BE2C (cell line): Measurements from ENCODE around the gene ANKS3.

Experiments used
- DNase-seq: peaks from one replicate; pipeline ENCODE4 v3.0.0-alpha.2; 2020
- H3K27me3 ChIP-seq: fragments of 250-450 bp; sonication (Bioruptor Pico); 2 replicates; pipeline ENCODE4 v1.5.1; 2020; ENCODE audit warnings: mild to moderate bottlenecking
- H3K36me3 ChIP-seq: fragments of 250-450 bp; sonication (Bioruptor Pico); 2 replicates; pipeline ENCODE4 v1.5.1; 2020; ENCODE audit warnings: mild to moderate bottlenecking
- H3K4me1 ChIP-seq: fragments of 250-450 bp; sonication (Bioruptor Pico); 2 replicates; pipeline ENCODE4 v1.5.1; 2020
- H3K4me3 ChIP-seq: 2 replicates; pipeline ENCODE4 v1.5.1; 2011; ENCODE audit warnings: low read depth, low read length
- H3K9me3 ChIP-seq: fragments of 250-450 bp; sonication (Bioruptor Pico); 2 replicates; pipeline ENCODE4 v1.5.1; 2020
- TF ChIP-seq, protein P1 (sequence below): IDR thresholded peaks from 2 replicates; pipeline ENCODE4 v1.5.1; 2012; ENCODE audit warnings: mild to moderate bottlenecking, low read depth, low read length

ANKS3 gene

DNA sequence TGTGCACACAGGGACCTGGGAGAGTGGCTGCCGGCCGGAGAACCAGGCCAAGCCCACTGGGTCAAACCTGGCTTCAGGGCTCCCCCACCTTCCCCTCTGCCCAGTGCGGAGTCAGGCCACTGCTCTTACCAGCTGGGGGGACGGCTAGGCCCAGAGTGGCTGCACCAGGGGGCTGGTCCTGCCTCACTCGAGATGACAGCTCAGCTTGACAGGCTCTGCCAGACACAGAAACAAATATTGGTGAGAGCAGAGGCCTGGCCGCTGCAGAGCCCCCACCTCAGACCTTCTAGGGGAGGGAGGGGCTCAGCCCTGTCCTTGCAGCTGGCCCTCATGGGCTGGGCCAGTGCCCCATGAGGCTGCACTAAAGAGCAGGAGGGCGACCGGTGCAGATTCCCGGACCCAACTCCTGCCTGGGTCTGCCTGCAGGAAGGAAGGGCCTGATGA, 36.2 kb downstream of the ANKS3 start:
- no peak for DNase-seq
- Histone ChIP-seq H3K36me3 (peaks cover 60% of the 10 kb centered on the region), H3K4me3 (no peak overlapping the region), H3K9me3 (no peaks in the 10 kb centered on the region), H3K4me1 (no peaks in the 10 kb centered on the region; the same call in 1 of the 2 replicates), H3K27me3 (no peaks in the 10 kb centered on the region)
- TF ChIP-seq, protein P1, sequence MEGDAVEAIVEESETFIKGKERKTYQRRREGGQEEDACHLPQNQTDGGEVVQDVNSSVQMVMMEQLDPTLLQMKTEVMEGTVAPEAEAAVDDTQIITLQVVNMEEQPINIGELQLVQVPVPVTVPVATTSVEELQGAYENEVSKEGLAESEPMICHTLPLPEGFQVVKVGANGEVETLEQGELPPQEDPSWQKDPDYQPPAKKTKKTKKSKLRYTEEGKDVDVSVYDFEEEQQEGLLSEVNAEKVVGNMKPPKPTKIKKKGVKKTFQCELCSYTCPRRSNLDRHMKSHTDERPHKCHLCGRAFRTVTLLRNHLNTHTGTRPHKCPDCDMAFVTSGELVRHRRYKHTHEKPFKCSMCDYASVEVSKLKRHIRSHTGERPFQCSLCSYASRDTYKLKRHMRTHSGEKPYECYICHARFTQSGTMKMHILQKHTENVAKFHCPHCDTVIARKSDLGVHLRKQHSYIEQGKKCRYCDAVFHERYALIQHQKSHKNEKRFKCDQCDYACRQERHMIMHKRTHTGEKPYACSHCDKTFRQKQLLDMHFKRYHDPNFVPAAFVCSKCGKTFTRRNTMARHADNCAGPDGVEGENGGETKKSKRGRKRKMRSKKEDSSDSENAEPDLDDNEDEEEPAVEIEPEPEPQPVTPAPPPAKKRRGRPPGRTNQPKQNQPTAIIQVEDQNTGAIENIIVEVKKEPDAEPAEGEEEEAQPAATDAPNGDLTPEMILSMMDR, result no peak

DNA sequence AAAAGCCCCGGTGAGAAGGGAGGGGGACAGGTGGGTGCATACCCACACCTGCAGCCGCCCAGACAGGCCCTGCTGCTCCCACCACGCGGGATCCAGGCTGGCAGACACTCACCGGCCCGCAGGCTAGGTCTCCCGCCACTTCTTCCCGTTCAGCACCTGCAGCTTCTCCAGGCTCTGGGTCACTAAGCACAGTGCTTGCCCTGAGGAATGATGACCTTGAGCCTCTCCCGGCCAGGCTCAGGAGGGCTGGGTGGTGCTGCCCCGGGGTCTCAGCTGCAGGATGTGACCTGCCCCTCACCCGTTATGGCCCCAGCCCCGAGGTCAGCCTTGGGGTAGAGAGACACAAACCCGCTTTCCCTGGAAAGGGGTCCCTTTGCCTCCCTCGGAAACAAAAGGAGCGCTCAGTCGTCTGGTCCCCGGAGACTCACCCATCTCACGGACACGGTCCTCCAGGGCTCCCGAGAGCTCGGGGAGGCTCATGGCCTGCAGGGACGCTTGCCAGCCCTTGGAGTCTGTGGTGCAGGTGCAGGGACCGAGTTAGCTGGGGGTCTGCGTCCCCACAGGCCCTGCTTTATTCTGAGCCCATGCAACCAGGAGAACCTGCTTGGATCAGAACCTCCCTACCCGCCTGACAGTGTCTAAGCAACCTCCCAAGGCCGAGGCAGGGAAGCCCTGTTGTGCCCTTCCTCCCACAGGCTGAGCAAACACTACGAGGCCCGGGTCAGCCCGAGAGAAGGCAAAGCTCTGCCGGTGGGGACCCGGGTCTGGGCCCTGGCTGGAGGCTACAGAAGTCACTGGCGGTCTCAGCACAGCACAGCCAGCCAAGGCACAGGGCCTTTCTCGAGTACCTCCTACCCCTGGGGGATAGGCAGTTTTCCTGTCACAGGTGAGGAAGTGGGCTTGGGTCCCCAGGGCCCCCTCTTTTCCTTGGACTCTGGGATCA, 36.9 kb downstream of the ANKS3 start:
- Histone ChIP-seq H3K4me1 (no peaks in the 10 kb centered on the region; the same call in 1 of the 2 replicates), H3K36me3 (peaks cover 56% of the 10 kb centered on the region), H3K4me3 (no peak overlapping the region), H3K27me3 (no peaks in the 10 kb centered on the region), H3K9me3 (no peaks in the 10 kb centered on the region)
- TF ChIP-seq, protein P1, result no peak
- peak; percentile 22 for DNase-seq

DNA sequence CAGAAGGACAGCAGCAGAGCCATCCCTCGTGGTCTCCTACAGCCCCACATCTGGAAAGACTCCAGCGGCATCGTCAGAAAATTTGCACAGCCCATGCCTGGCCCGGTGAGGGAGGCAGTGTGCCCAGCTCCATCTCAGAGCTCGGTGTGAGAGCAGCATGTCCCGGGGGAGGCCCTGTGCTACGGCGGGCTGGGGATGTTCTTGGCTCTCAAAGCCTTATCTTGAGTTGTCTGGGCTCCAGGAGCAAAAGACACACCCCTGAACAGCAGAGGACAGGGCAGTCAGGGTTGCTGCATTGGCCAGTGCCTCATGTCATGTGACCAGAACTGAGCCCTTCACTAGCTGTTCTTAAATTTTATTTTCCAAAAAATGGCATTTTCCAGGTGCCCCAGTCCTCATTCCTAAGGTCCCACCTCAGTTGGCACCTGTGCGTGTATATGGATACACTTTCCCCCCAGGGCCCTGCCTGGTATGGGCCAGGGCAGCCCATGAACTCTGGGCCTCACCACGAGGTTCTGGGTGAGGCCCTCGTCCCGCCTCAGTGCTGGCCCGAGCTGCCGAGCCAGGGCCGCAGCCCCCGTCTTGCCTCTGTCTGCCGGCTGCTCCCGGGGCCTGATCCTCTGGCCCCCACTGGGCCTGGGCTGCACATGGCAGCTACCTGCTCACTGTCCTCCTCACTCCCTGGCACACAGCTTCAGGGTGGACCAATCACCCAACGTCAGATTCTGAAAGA, 37.7 kb downstream of the ANKS3 start:
- peaks cover 50% of the 10 kb centered on the region for H3K36me3 ChIP-seq
- H3K4me3 ChIP-seq, result no peak overlapping the region
- H3K4me1 ChIP-seq, result no peaks in the 10 kb centered on the region; the same call in 1 of the 2 replicates
- no peaks in the 10 kb centered on the region for H3K9me3 ChIP-seq
- DNase-seq, result peak; percentile 32
- TF ChIP-seq, protein P1, result no peak
- no peaks in the 10 kb centered on the region for H3K27me3 ChIP-seq

DNA sequence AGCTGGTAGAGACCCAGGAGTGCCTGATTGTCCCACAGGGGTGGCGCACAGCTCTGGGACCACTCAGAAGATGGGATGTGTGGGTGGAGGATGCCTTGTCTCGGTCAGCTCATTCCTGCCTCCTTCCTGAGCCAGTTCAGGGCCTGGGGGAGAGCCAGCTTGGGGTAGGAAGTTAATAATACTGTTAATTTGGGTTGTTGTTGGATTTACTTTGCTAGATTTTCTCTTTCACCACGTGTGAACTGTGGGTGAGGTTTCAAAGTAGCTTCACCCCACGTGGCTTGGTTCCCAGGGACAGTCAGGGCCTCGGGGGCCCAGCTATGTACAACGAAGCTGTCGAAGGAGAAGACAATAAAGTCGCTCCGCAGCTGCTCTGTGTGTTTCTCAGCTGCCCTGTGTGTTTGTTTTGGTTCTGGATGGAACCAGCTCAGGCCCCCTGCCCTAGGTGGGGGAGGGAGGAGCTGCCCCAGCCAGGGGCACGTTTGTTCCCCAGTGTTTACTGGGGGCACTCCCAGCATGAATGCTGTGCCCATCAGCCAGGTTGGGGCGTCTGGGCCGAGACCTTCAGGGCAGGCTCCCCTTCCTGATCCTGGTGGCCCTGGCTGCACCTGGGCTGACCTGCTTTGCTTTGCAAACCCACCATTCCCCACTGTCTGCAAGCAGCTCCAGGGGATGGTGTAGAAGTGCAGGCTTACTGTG, 38.4 kb downstream of the ANKS3 start:
- Histone ChIP-seq H3K4me1 (no peaks in the 10 kb centered on the region; the same call in 1 of the 2 replicates), H3K36me3 (peaks cover 43% of the 10 kb centered on the region), H3K4me3 (no peak overlapping the region), H3K9me3 (no peaks in the 10 kb centered on the region), H3K27me3 (no peaks in the 10 kb centered on the region)
- no peak for DNase-seq
- TF ChIP-seq, protein P1, result no peak

DNA sequence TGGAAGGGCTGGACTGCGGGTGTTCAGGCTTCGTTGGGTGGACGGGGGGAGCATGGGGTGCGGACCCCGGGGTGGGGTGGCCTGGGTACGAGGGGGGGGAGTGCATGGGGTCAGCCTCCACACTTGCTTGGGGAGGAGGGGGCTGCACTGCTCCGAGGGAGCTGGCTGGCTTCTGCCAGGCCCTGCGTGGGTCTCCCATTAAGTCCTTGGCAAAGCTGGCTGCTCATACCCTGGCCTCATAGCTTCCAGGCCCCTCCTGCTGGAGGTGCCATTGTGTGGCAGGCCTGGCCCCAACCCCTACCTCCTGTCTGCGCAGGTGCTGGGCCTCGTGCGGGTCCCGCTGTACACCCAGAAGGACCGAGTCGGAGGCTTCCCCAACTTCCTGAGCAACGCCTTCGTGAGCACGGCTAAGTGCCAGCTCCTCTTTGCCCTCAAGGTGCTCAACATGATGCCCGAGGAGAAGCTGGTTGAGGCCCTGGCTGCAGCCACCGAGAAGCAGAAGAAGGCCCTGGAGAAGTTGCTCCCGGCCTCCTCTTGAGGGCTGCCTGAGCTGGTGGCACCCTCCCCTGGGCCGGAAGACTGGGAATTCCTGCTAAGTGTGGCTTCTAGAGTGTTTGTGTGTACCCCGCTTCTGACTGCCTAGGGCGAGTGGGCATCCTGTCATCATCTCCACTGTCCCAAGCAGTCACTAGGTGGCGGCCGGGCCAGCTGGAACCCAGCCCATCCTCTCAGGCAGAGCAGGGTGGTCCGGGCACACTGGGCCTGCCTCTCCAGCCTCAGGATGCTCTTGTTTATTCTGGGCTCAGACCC, 39.2 kb downstream of the ANKS3 start:
- no peaks in the 10 kb centered on the region for H3K27me3 ChIP-seq
- no peaks in the 10 kb centered on the region for H3K9me3 ChIP-seq
- peaks cover 35% of the 10 kb centered on the region for H3K36me3 ChIP-seq
- H3K4me3 ChIP-seq, result peak overlapping the region; percentile 76
- TF ChIP-seq, protein P1, result peak; percentile 15; the same call in 1 of the 2 replicates
- no peak for DNase-seq
- H3K4me1 ChIP-seq, result no peaks in the 10 kb centered on the region; the same call in 1 of the 2 replicates
